Adrenal gland (tissue), 12 donors: ENCODE results near the gene FXYD2. TPM values are rescaled to one million over a fixed set of nuclear protein-coding genes. Genes with fewer than 3 reads are reported as not detected.

Experiments
- DNase-seq, 7 donors: peaks; one replicate each; pipeline ENCODE4 v3.0.0-alpha.2; 2019 to 2020
- H3K27ac ChIP-seq, 5 donors: fragments of 200-600 bp; sonication (generic) in 4 of 5; 1 replicate in 3 of 5; 2 replicates in 2 of 5; pipeline versions ENCODE4 v1.5.1 to v1.8.0; 2016 to 2020; ENCODE audit warnings: mild to moderate bottlenecking in 1 of 5
- H3K27me3 ChIP-seq: fragments of 200-600 bp; 2 replicates; pipeline ENCODE4 v1.8.0; 2021
- H3K36me3 ChIP-seq, 2 donors: fragments of 200-600 bp; replicated peaks in 1 of 2; 1 replicate in 1 of 2; 2 replicates in 1 of 2; pipeline versions ENCODE4 v1.5.1 to v1.8.0; 2018 to 2022
- H3K4me1 ChIP-seq, 2 donors: fragments of 200-600 bp; replicated peaks in 1 of 2; 1 replicate in 1 of 2; 2 replicates in 1 of 2; pipeline versions ENCODE4 v1.5.1 to v1.8.0; 2018 to 2021
- H3K4me3 ChIP-seq, 4 donors: fragments of 200-600 bp; sonication (generic) in 3 of 4; one replicate each; pipeline ENCODE4 v1.5.1; 2016 to 2018
- H3K9me3 ChIP-seq, 3 donors: fragments of 200-600 bp; sonication (generic) in 1 of 3; replicated peaks in 1 of 3; 1 replicate in 2 of 3; 2 replicates in 1 of 3; pipeline versions ENCODE4 v1.5.1 to v1.8.0; 2016 to 2021
- CTCF ChIP-seq, 6 experiments: fragments of 450-650 bp in 4 of 6; fragments of 200-600 bp in 2 of 6; sonication (generic) in 1 of 6; IDR thresholded peaks; 1 replicate in 5 of 6; 2 replicates in 1 of 6; pipeline versions ENCODE4 v1.5.1 to v1.8.0; 2016 to 2021; ENCODE audit warnings: antibody characterized with exemption in 6 of 6, mild to moderate bottlenecking in 2 of 6, moderate library complexity in 1 of 6
- POLR2A ChIP-seq, 2 donors: fragments of 450-650 bp; IDR thresholded peaks; one replicate each; pipeline ENCODE4 v1.6.1; 2017; ENCODE audit warnings: antibody characterized with exemption in 2 of 2, mild to moderate bottlenecking in 2 of 2, moderate library complexity in 1 of 2
- WGBS, 4 donors: extraction: QIAGEN DNeasy Blood & Tissue Kit in 2 of 4; methylation state at CpG; one replicate each; pipeline versions ENCODE4 v1.1.5 to v1.1.7; 2013 to 2017; 5-methylcytosine and 5-hydroxymethylcytosine counted together
- intact Hi-C, 2 donors: fragments of 100-400 bp; cut with DNase I; formaldehyde crosslinking; loops; one replicate each; pipeline versions ENCODE4 v1.14.1 to v1.15.0; 2022 to 2023
- polyA plus RNA-seq, 3 donors: library from polyadenylated mRNA; stranded (reverse); fragments of 200-250 nt in 2 of 3; fragments of 350-450 nt in 1 of 3; fragmentation: Illumina TruSeq in 1 of 3; extraction: RNeasy Lipid Tissue Mini Kit (QIAGEN cat#74804) in 1 of 3; gene quantifications; one replicate each; pipeline ENCODE4 v1.2.3, GENCODE V29; 2013 to 2014
- total RNA-seq, 9 donors: library from RNA; depleted of rRNA in 4 of 9; stranded (reverse); fragments of >200 nt in 4 of 9; fragments of 120-200 nt in 1 of 9; fragmentation: NEBNext Ultra II Directional in 1 of 9; extraction: Animal tissue kit (Norgen Biotek cat#: 25700) in 1 of 9; gene quantifications; one replicate each; pipeline versions ENCODE4 v1.1.0 to v1.2.4, GENCODE V29; 2013 to 2023
- donor health status: healthy with polysubstance abuse.
- donor health status: Bipolar disorder and iron deficiency.
- donor health status: DM: yes; HTN: yes; CAD: no.
- donor health status: DM: no; HTN: no; CAD: no.
- donor health status: DM: no; HTN: no; CAD: no.
- donor health status: DM: yes; HTN: yes; CAD: no.

Gene FXYD2
- total and polyA plus RNA-seq, 12 donors: 0.27 to 11.3 (median 2.7) TPM; not detected in 2

GRCh38 chr11:117794772-117795629 is 29.5 kb downstream of the FXYD2 start:
- intact Hi-C loops: no loop called here
- TF ChIP-seq CTCF (IDR thresholded peaks at IDR 0.05) (no peak), POLR2A (IDR thresholded peaks at IDR 0.05) (no peak)
- Histone ChIP-seq H3K4me1 (peaks cover 8 to 11% of the 10 kb centered on the region in 2 donors), H3K4me3 (no peak overlapping the region), H3K27me3 (peaks cover 31% of the 10 kb centered on the region), H3K9me3 (no peaks in the 10 kb centered on the region), H3K27ac (no peak overlapping the region), H3K36me3 (no peaks in the 10 kb centered on the region)
- DNase-seq: no peak
- 32 to 45% (median 37%) methylated on average over 26 to 29 of the region's 29 CpGs for WGBS, 4 donors

GRCh38 chr11:117794135-117794534 is 30.4 kb downstream of the FXYD2 start:
- Histone ChIP-seq H3K4me3 (no peak overlapping the region), H3K27me3 (peaks cover 31% of the 10 kb centered on the region), H3K4me1 (peaks cover 8 to 11% of the 10 kb centered on the region in 2 donors), H3K27ac (no peak overlapping the region), H3K36me3 (no peaks in the 10 kb centered on the region), H3K9me3 (no peaks in the 10 kb centered on the region)
- 72 to 81% (median 81%) methylated on average over 10 of the region's 10 CpGs for WGBS, 4 donors
- intact Hi-C loops: no loop called here
- TF ChIP-seq CTCF (IDR thresholded peaks at IDR 0.05) (no peak), POLR2A (IDR thresholded peaks at IDR 0.05) (no peak)
- no peak for DNase-seq

DNA sequence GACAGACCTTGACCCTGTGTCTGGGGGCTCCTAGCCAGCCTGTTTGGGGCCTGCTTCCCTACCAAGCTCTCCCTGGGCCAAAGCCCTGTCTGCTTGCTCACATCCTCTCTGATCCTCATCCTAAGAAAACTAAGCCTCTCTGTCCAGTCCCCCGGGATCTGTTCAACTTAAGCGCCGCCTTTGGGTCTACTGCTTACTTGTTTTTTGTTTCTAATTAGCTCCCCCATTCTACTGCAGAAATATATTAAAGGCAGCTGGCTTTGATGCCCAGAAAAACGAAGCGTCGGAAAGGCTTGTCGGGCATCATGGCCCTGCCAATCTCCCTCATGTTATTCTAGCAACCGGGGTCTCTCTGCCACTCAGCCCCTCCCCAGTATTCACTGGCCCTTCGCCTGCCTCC is 31.0 kb downstream of the FXYD2 start:
- no peak for TF ChIP-seq CTCF (IDR thresholded peaks at IDR 0.05)
- TF ChIP-seq POLR2A (IDR thresholded peaks at IDR 0.05): no peak
- H3K4me3 ChIP-seq: no peak overlapping the region
- intact Hi-C loops: no loop called here
- H3K9me3 ChIP-seq: no peaks in the 10 kb centered on the region
- no peaks in the 10 kb centered on the region for H3K36me3 ChIP-seq
- WGBS, 4 donors: 85 to 93% (median 88%) methylated on average over 9 of the region's 9 CpGs
- H3K27me3 ChIP-seq: peaks cover 31% of the 10 kb centered on the region
- H3K4me1 ChIP-seq: peaks cover 8 to 11% of the 10 kb centered on the region in 2 donors
- no peak for DNase-seq
- no peak overlapping the region for H3K27ac ChIP-seq

- H3K27me3 ChIP-seq: peaks cover 31% of the 10 kb centered on the region
- TF ChIP-seq CTCF (IDR thresholded peaks at IDR 0.05) (no peak), POLR2A (IDR thresholded peaks at IDR 0.05) (no peak)
- peaks cover 8 to 11% of the 10 kb centered on the region in 2 donors for H3K4me1 ChIP-seq
- H3K4me3 ChIP-seq: no peak overlapping the region
- no peaks in the 10 kb centered on the region for H3K9me3 ChIP-seq
- intact Hi-C loops: no loop called here
- 82 to 90% (median 86%) methylated on average over 3 to 6 of the region's 6 CpGs for WGBS, 4 donors
- no peaks in the 10 kb centered on the region for H3K36me3 ChIP-seq
- H3K27ac ChIP-seq: no peak overlapping the region
- DNase-seq: no peak
Observed at GRCh38 chr11:117792992-117793391, 31.6 kb downstream of the FXYD2 start.
